Medulla oblongata (tissue), 1 donor: ENCODE measurements around the gene HMGB2.

Experiments used
- DNase-seq: peaks from one replicate; pipeline ENCODE4 v3.0.0-alpha.2; 2015; ENCODE audit errors: extremely low spot score

Gene HMGB2

GRCh38 chr4:173334085-173334890, at the start of gene HMGB2:
TSS of gene HMGB2 (minus strand) at chr4:173334358. CDS start at chr4:173333649, 709 bp downstream.
- DNase-seq: peak; percentile 100

- DNase-seq: no peak
Measured at GRCh38 chr4:173382349-173382748, 48.2 kb upstream of the HMGB2 start.

DNA sequence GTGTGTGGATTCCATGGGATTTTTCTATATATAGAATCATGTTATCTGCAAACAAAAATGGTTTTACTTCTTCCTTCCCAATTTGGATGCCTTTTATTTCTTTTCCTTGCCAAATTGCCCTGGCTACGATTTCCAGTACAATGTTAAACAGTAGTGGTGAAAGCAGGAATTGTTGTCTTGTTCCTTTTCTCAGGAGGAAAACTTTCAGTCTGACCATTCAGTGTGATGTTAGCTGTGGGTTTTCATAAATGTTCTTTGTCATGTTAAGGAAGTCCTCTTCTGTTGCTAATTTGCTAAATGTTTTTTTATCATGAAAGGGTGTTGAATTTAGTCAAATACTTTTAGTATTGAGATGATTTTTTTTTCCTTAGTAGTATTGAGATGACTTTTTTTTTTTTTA, 47.5 kb upstream of the HMGB2 start:
- no peak for DNase-seq

DNA sequence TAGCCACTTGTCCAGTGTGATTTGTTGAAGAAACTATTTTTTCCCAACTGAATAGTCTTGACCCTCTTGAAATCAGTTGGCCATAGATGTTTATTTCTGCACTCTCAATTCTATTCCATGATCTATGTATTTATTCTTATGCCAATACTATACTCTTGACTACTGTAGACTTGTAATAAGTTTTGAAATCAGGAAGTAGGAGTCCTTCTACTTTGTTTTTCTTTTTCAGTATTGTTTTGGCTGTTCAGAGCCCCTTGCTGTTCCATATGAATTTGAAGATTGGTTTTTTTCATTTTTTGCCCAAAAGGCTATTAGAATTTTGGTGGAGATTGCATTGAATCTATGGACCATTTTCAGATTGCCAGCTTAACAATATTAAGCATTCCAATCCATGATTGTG, 46.8 kb upstream of the HMGB2 start:
- no peak for DNase-seq

GRCh38 chr4:173379929-173380328, 45.8 kb upstream of the HMGB2 start:
- DNase-seq: no peak

DNA sequence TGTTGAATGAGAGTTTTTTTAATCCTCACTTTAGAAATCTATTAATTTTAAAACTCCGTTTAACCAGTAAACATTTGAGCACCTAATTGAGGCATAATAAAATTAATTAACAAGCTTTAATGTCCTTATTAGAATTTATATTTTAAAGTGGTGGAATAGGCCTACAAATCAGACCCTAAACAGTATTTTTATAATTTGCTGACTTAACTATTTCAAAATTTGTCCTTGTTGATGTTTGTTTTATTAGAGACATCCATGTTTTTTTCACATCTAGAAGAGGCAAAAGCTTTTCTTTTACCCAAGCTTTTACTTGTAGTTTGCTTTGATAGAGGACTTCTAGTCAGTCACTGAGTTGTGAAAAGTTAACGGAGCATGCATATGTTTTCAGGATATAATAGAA, 40.4 kb upstream of the HMGB2 start:
- DNase-seq: no peak

DNA sequence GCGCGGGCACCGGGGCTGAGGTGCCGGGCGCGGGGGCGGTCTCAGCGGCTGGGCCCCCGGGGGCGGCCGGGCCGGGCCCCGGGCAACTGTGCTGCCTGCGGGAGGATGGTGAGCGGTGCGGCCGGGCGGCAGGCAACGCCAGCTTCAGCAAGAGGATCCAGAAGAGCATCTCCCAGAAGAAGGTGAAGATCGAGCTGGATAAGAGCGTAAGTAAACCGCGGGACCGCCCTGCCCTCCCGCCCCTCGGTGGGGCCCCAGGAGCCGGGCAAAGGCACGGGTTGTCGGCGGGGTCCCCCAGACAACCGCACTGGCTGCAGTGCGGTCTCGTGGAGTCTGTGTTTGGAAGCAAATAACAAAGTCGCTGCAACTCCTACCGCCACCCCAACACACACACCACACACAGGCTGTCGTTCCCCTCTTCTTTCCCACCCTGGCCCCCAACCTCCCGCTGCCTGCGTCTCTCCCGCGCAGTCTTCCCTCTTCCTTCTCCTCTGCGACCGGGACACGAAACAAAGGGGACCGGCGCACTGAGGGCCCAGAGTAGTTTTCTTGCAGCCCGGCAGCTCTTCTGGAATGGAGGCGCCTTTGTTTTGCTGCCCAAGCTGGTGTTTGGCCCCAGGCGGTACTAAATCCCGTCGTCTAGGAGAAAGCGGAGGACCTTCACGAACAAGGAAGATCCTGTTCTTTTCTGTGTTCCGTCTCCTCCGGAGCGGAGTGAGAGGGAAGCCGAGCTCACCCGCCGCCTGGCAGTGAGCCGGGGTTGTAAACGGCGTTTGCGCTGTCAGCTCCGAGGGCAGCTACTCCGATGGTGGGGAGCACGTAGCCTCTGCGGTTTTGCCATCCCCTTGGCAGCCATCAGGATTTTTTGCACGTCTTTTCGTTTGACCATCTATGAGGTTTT, 37.4 kb upstream of the HMGB2 start:
- peak; percentile 88 for DNase-seq

- DNase-seq: peak; percentile 99
Measured at GRCh38 chr4:173370477-173371291, 36.5 kb upstream of the HMGB2 start, which contains the start of gene SAP30. TSS of gene SAP30 (plus strand) at chr4:173370954. CDS start at chr4:173371183, 229 bp downstream.

GRCh38 chr4:173370130-173370476, 35.9 kb upstream of the HMGB2 start:
- DNase-seq: no peak

DNA sequence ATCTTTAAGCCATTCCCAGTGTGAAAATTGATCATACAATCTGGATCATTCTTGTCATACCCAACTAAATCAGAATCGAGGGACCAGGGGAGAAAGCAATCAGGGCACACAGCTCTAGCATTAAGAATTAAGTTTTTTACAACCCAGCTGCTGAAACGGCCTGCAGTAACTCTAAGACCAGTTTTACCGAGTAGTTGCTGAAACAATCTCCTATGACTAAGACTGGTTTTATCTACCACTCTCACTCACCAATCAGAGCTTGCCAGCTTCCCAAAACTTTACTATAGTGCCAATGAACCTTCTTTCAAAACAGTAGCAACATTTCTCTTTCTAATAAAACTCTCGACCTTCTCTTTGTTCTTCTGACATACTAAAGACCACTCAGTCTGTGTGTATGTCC, 33.8 kb upstream of the HMGB2 start:
- peak; percentile 27 for DNase-seq

DNA sequence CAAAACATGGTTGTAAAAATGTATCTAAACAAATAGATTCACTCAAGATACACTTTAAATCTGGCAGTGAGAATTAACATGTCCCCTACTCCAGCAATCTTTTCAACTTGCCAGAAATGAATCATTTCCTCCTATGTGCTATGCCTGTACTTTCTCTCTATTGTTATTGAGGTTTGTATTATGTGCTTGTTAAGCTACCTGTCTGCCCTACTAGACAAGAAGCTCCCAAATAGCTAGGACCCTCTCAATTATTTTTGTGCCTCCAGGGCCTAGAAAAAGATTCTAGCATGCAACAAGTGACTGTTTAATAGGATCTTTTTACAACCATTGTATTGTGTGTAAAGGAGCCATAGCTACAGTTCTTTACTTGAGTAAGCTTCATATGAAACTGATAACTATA, 33.1 kb upstream of the HMGB2 start:
- DNase-seq: peak; percentile 16

DNA sequence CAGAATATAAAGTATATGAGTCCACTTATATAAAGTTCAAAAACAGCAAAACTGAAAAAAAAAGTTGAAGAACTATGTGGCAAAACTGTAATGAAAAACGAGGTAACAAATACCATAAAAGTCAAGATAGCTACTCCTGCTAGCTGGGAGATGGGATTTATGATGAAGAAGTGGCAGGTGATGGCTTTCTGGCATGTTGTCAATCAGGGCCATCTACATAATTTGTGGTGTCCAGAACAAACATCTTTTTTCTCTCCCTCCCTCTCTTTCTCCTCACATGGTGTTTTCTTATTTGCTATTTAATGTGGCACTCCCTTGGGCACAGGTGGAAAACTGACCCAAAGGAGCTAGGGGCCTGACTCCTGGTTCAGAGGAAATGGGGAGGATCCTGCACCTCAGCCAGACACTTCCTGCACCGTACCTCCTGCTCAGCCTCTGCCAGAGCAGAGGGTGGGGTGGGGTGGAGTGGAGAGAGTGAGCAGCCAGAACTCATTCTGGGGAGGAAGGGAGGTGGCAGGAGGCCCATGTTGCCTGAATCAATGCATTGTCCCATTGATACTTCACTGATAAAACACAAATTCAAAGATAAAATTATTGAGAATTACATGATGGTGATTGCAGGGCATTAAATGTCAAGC, 31.3 kb upstream of the HMGB2 start:
- DNase-seq: no peak

GRCh38 chr4:173362666-173363065, 28.5 kb upstream of the HMGB2 start:
- DNase-seq: no peak

- DNase-seq: no peak
Measured at GRCh38 chr4:173360587-173361221, 26.5 kb upstream of the HMGB2 start.

GRCh38 chr4:173357939-173358338, 23.8 kb upstream of the HMGB2 start:
- no peak for DNase-seq

- DNase-seq: no peak
Measured at GRCh38 chr4:173347467-173347866, 13.3 kb upstream of the HMGB2 start.

- DNase-seq: no peak
Measured at GRCh38 chr4:173346074-173346473, 11.9 kb upstream of the HMGB2 start.

DNA sequence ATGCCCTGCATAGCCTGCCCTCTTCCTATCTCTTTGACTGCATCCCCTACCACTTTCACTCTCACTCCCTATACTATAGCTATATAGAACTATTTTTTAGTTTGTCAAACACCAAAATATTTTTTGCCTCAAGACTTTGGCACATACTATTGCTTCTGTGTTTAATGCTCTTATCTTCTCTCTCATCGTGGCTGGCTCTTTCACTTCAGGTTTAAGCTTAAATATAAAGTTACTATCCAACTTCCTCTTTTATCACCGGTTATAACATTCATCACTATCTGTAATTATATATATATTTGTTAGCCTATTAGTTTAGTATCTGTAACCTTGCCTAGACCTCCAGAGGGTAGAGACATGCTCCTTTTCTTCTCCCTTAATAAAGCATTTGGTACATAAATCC, 11.5 kb upstream of the HMGB2 start:
- DNase-seq: no peak

DNA sequence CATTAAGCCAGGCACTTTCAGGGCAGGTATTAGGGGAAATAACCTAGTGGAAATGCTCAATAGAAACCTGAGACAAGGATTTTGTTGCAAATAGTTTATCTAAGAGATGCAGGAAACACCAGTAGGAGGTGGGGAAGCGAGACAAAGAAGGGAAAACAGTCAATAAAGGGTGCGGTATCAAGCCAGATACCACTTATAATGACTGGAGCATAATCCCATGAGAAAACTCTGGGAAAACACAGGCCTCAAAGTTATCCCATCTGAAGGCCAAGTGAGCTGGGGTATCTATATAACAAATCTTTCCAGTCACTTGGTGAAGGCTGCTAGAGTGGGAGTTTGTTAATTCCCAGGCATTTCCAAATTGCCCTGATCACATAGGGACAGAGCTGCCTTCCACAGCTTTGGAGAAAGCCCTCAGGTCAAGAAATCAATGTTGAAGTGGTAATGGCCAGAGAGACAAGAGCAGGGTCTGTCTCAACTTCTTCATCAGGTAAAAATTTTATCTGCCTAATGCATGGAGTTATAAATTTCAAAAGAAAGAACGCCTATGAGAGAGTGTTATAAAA, 9.8 kb upstream of the HMGB2 start:
- no peak for DNase-seq

DNA sequence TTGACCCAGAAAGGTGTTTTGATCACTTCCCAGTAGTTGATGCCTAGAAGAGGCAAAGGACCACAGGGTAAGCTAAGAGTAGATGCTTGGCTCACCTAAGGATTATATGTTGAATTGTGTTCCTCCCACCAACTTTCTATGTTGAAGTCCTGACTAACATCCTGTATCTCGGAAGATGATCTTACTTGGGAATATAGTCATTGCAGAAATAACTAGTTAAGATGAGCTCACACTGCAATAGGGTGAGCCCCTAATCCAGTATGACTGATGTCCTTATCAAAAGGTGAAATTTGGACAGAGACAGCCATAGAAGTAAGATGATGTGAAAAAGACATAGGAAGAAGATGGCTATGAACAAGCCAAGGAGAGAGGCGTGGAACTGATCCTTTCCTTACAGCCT, 3.3 kb upstream of the HMGB2 start:
- DNase-seq: no peak
